ENCODE results near the gene NR1H3. TPM values are rescaled to one million over a fixed set of nuclear protein-coding genes. Genes with fewer than 3 reads are reported as not detected.
"Not testable (repeated sequence)": the region's sequence is repeated elsewhere in the genome, so short reads cannot be mapped to it uniquely, and the experiment has no call there.

Gene NR1H3
- 14.6 and 14.7 TPM in 2 replicates for polyA plus RNA-seq (2013)

DNA sequence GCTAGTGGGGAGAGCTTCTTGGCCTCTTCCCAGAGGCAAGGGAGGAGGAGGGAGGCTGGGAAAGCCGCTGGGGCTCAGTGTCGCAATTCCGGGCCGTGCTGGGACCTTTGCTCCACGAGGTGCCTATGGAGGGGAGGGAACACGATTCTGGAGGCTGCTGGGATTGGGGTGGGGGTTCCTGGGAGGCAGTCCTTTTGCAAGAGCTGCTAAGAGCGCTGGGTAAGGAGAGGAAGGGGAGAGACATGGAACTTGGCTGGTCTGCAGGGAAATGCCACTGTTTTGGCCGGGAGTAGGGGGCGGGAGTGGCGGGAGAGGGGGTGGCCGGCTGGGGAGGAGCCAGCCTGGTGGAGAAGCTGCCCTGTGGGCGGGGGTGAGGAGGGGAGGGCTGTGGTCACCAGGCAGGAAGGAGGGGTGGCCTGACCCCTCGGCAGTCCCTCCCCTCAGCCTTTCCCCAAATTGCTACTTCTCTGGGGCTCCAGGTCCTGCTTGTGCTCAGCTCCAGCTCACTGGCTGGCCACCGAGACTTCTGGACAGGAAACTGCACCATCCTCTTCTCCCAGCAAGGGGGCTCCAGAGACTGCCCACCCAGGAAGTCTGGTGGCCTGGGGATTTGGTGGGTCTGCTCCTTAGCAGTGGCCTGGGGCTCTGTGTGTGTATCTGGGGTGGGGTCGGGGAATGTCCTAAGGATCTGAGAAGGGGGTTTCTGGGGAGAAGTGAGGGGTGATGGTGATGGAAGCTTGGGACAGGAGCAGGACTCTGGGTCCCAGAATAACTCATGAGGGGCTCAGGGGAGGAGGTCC, at the start of gene NR1H3:
NR1H3 (plus strand) TSS at position 480 of the 800 bp plus-strand sequence. CDS start 1,221 bp downstream, outside the sequence.
- peak within 1 kb of the TSS; percentile 62 for H3K9ac ChIP-seq (ENCODE audit: low read length)
- H2AFZ ChIP-seq (ENCODE audit: insufficient read depth, low read length, poor library complexity): peak within 1 kb of the TSS; percentile 56
- no peaks in the 10 kb centered on the region for H3K27me3 ChIP-seq (ENCODE audit: insufficient read depth, low read length)
- H4K8ac ChIP-seq (ENCODE audit: low read depth, low read length): peak within 1 kb of the TSS; percentile 88
- peak within 1 kb of the TSS; percentile 65 for H3K4ac ChIP-seq (ENCODE audit: low read depth, low read length)
- peak within 1 kb of the TSS; percentile 77 for H3K18ac ChIP-seq (ENCODE audit: low read length)
- H3K9me3 ChIP-seq (ENCODE audit: insufficient read depth, low read depth, low read length): peaks cover 2% of the 10 kb centered on the region
- H2BK120ac ChIP-seq (ENCODE audit: insufficient read depth, low read length, poor library complexity): peak within 1 kb of the TSS; percentile 78
- H4K91ac ChIP-seq (ENCODE audit: low read depth, low read length): peak within 1 kb of the TSS; percentile 90
- H3K14ac ChIP-seq (ENCODE audit: low read length): peak within 1 kb of the TSS; percentile 69
- H3K27ac ChIP-seq (ENCODE audit: low read depth, low read length): peak within 1 kb of the TSS; percentile 77
- WGBS (ENCODE audit: extremely low coverage, insufficient coverage, insufficient read length): no CpG with 5 or more reads among the region's 15 CpGs
- peak within 1 kb of the TSS; percentile 37 for H4K12ac ChIP-seq (ENCODE audit: low read depth, low read length)
- H3K4me1 ChIP-seq (ENCODE audit: control insufficient read depth in 1 of 2, insufficient read depth in 2 of 2, low read length in 2 of 2): peaks cover 31 to 33% of the 10 kb centered on the region in 2 experiments
- peaks cover 23% of the 10 kb centered on the region for H3K79me1 ChIP-seq (ENCODE audit: low read length)
- H2AK5ac ChIP-seq (ENCODE audit: low read length): peak within 1 kb of the TSS; percentile 86
- H2BK12ac ChIP-seq (ENCODE audit: low read length): peak within 1 kb of the TSS; percentile 84
- H3K36me3 ChIP-seq (ENCODE audit: control insufficient read depth in 1 of 2, insufficient read depth in 2 of 2, low read length in 2 of 2): peaks cover 4 to 5% of the 10 kb centered on the region in 2 experiments
- H3K4me2 ChIP-seq (ENCODE audit: low read length): peak within 1 kb of the TSS; percentile 68
- H3K79me2 ChIP-seq (ENCODE audit: control insufficient read depth, insufficient read depth, low read length, poor library complexity): no peaks in the 10 kb centered on the region
- no peak within 1 kb of the TSS for H3K23ac ChIP-seq (ENCODE audit: low read length)
- peak; percentile 9 to 34 for DNase-seq
- peak within 1 kb of the TSS; percentile 70 for H2BK5ac ChIP-seq (ENCODE audit: low read depth, low read length, poor library complexity)
- H3K4me3 ChIP-seq (ENCODE audit: low read depth, low read length): no peak within 1 kb of the TSS

DNA sequence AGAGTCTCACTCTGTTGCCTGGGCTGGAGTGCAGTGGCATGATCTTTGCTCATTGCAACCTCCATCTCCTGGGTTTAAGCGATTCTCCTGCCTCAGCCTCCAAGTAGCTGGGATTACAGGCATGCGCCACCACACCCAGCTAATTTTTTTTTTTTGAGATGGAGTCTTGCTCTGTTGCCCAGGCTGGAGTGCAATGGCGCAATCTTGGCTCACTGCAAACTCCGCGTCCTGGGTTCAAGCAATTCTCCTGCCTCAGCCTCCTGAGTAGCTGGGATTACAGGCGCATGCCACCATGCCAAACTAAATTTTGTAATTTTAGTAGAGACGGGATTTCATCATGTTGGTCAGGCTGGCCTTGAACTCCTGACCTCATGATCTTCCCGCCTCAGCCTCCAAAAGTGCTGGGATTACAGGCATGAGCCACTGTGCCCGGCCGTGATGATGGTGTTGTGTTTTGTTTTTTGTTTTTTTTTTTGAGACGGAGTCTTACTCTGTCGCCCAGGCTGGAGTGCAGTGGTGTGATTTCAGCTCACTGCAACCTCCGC, 49.7 kb upstream of the NR1H3 start:
- not testable (repeated sequence) for H2AK5ac ChIP-seq (ENCODE audit: low read length); DNase-seq

DNA sequence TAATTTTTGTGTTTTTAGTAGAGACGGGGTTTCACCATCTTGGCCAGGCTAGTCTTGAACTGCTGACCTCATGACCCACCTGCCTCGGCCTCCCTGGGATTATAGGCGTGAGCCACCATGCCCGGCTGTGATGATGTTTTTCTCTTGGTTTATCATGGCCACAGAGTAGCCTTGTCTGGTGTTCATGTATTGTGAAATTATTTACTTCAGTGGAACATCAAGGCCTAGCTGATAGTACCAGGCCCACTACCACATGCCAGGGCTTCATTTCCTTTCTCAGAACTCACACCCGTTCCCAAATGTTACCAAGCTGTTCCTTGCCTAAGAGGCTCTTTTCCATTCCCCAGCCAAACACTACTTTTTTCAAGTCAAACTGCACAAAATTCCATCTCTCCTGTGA, 49.2 kb upstream of the NR1H3 start:
- Histone ChIP-seq H3K23ac (ENCODE audit: low read length) (no peak overlapping the region), H3K9ac (ENCODE audit: low read length) (no peak overlapping the region), H2BK120ac (ENCODE audit: insufficient read depth, low read length, poor library complexity) (no peak overlapping the region), H3K36me3 (ENCODE audit: control insufficient read depth in 1 of 2, insufficient read depth in 2 of 2, low read length in 2 of 2) (no peaks in the 10 kb centered on the region), H3K9me3 (ENCODE audit: insufficient read depth, low read depth, low read length) (no peaks in the 10 kb centered on the region), H3K27me3 (ENCODE audit: insufficient read depth, low read length) (no peaks in the 10 kb centered on the region), H4K8ac (ENCODE audit: low read depth, low read length) (no peak overlapping the region), H3K27ac (ENCODE audit: low read depth, low read length) (no peak overlapping the region), H3K18ac (ENCODE audit: low read length) (no peak overlapping the region), H4K91ac (ENCODE audit: low read depth, low read length) (no peak overlapping the region), H3K79me2 (ENCODE audit: control insufficient read depth, insufficient read depth, low read length, poor library complexity) (no peaks in the 10 kb centered on the region), H3K4me2 (ENCODE audit: low read length) (no peak overlapping the region), H2BK5ac (ENCODE audit: low read depth, low read length, poor library complexity) (no peak overlapping the region), H3K4me3 (ENCODE audit: low read depth, low read length) (no peak overlapping the region), H3K4ac (ENCODE audit: low read depth, low read length) (no peak overlapping the region), H2AK5ac (ENCODE audit: low read length) (no peak overlapping the region), H2AFZ (ENCODE audit: insufficient read depth, low read length, poor library complexity) (no peak overlapping the region), H4K12ac (ENCODE audit: low read depth, low read length) (no peak overlapping the region), H3K79me1 (ENCODE audit: low read length) (no peaks in the 10 kb centered on the region), H3K14ac (ENCODE audit: low read length) (no peak overlapping the region), H2BK12ac (ENCODE audit: low read length) (no peak overlapping the region), H3K4me1 (ENCODE audit: control insufficient read depth in 1 of 2, insufficient read depth in 2 of 2, low read length in 2 of 2) (peaks cover 3 to 6% of the 10 kb centered on the region in 2 experiments)
- no CpG with 5 or more reads among the region's 5 CpGs for WGBS (ENCODE audit: extremely low coverage, insufficient coverage, insufficient read length)
- DNase-seq: no peak

More for the DNA sequence above, 49.7 kb upstream of the NR1H3 start:
- H2AFZ ChIP-seq (ENCODE audit: insufficient read depth, low read length, poor library complexity); H3K4me3 ChIP-seq (ENCODE audit: low read depth, low read length); H3K14ac ChIP-seq (ENCODE audit: low read length); H3K23ac ChIP-seq (ENCODE audit: low read length); H2BK5ac ChIP-seq (ENCODE audit: low read depth, low read length, poor library complexity); H2BK12ac ChIP-seq (ENCODE audit: low read length); H4K8ac ChIP-seq (ENCODE audit: low read depth, low read length); H3K79me2 ChIP-seq (ENCODE audit: control insufficient read depth, insufficient read depth, low read length, poor library complexity); H3K79me1 ChIP-seq (ENCODE audit: low read length); H3K9ac ChIP-seq (ENCODE audit: low read length); H3K27me3 ChIP-seq (ENCODE audit: insufficient read depth, low read length); H3K4me1 ChIP-seq (ENCODE audit: control insufficient read depth in 1 of 2, insufficient read depth in 2 of 2, low read length in 2 of 2); H3K4me2 ChIP-seq (ENCODE audit: low read length); H3K4ac ChIP-seq (ENCODE audit: low read depth, low read length); H3K18ac ChIP-seq (ENCODE audit: low read length); H3K9me3 ChIP-seq (ENCODE audit: insufficient read depth, low read depth, low read length); H3K27ac ChIP-seq (ENCODE audit: low read depth, low read length); H3K36me3 ChIP-seq (ENCODE audit: control insufficient read depth in 1 of 2, insufficient read depth in 2 of 2, low read length in 2 of 2); H4K91ac ChIP-seq (ENCODE audit: low read depth, low read length); H4K12ac ChIP-seq (ENCODE audit: low read depth, low read length); H2BK120ac ChIP-seq (ENCODE audit: insufficient read depth, low read length, poor library complexity): not testable (repeated sequence)
- no CpG with 5 or more reads among the region's 13 CpGs for WGBS (ENCODE audit: extremely low coverage, insufficient coverage, insufficient read length)

DNA sequence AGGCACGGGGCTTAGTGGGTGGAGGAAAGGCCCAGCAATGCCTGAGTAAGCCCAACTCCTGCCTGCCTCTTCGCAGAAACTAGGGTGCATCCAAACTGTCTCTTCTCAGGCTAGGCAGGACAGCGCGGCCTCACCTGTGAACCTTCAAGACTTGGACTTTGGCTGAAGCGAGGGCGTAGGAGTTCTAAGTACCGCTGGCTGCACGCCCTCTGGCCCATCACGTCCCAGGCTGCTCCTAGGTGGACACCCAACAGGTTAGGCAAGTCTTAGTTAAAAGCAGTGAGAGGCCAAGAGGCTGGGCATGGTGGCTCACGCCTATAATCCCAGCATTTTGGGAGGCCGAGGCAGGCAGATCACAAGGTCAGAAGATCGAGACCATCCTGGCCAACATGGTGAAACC, 44.9 kb upstream of the NR1H3 start:
- Histone ChIP-seq H2AK5ac (ENCODE audit: low read length) (no peak overlapping the region), H4K8ac (ENCODE audit: low read depth, low read length) (no peak overlapping the region), H3K9ac (ENCODE audit: low read length) (no peak overlapping the region), H3K4me3 (ENCODE audit: low read depth, low read length) (no peak overlapping the region), H3K23ac (ENCODE audit: low read length) (no peak overlapping the region), H3K18ac (ENCODE audit: low read length) (no peak overlapping the region), H3K14ac (ENCODE audit: low read length) (no peak overlapping the region), H3K79me2 (ENCODE audit: control insufficient read depth, insufficient read depth, low read length, poor library complexity) (peaks cover 7% of the 10 kb centered on the region), H2BK5ac (ENCODE audit: low read depth, low read length, poor library complexity) (no peak overlapping the region), H3K4me1 (ENCODE audit: control insufficient read depth in 1 of 2, insufficient read depth in 2 of 2, low read length in 2 of 2) (peaks cover 13 to 18% of the 10 kb centered on the region in 2 experiments), H3K36me3 (ENCODE audit: control insufficient read depth in 1 of 2, insufficient read depth in 2 of 2, low read length in 2 of 2) (no peaks in the 10 kb centered on the region), H3K27me3 (ENCODE audit: insufficient read depth, low read length) (no peaks in the 10 kb centered on the region), H2BK12ac (ENCODE audit: low read length) (no peak overlapping the region), H3K4ac (ENCODE audit: low read depth, low read length) (no peak overlapping the region), H3K27ac (ENCODE audit: low read depth, low read length) (no peak overlapping the region), H2BK120ac (ENCODE audit: insufficient read depth, low read length, poor library complexity) (no peak overlapping the region), H3K79me1 (ENCODE audit: low read length) (peaks cover 13% of the 10 kb centered on the region), H4K91ac (ENCODE audit: low read depth, low read length) (no peak overlapping the region), H4K12ac (ENCODE audit: low read depth, low read length) (no peak overlapping the region), H3K4me2 (ENCODE audit: low read length) (no peak overlapping the region), H2AFZ (ENCODE audit: insufficient read depth, low read length, poor library complexity) (no peak overlapping the region), H3K9me3 (ENCODE audit: insufficient read depth, low read depth, low read length) (no peaks in the 10 kb centered on the region)
- no CpG with 5 or more reads among the region's 12 CpGs for WGBS (ENCODE audit: extremely low coverage, insufficient coverage, insufficient read length)
- peak; percentile 48 to 61 for DNase-seq

Data from trophoblast cell (in vitro differentiated cells and primary cell).